NCI-H146 treated with DMSO at 0.1 percent for 48 hours (cell line): Measurements from ENCODE around the gene YIPF6.
"Not testable (repeated sequence)": the region's sequence is repeated elsewhere in the genome, so short reads cannot be mapped to it uniquely, and the experiment has no call there.

Source experiments
- DNase-seq: peaks from one replicate; lab custom pipeline; 2025; ENCODE audit not compliant: unreplicated experiment; lab: John Stamatoyannopoulos, UW

YIPF6 gene

GRCh38 chrX:68503836-68504636 lies 5.2 kb downstream of the YIPF6 start:
- no peak for DNase-seq

GRCh38 chrX:68506649-68507048 lies 7.8 kb downstream of the YIPF6 start:
- no peak for DNase-seq

- DNase-seq = no peak
Observed at GRCh38 chrX:68508799-68509198, 9.9 kb downstream of the YIPF6 start.

DNA sequence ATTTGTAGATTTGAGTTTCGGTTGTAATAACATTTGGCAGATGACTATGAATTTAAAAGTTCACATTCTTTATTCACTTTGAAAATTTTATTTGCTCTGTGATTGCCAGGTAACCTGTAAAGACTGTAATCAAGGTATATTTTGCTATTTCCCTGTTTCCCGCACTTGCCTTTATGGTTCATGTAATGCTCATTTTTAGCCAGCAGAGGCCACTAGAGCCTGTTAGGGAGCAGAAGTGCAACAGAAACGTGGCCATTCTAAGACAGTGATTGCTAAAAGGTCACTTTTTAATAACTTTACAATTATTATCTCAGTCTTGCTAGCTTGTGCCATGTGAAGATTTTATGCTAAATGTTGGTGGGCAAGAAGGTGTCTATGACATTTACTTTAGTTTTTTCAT lies 12.4 kb downstream of the YIPF6 start:
- no peak for DNase-seq

DNA sequence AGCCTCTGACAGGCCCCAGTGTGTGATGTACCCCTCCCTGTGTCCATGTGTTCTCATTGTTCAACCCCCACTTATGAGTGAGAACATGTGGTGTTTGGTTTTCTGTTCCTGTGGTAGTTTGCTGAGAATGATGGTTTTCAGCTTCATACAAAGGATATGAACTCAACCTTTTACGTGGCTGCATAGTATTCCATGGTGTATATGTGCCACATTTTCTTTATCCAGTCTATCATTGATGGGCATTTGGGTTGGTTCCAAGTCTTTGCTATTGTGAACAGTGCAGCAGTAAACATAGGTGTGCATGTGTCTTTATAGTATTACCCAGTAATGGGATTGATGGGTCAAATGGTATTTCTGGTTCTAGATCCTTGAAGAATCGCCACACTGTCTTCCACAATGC lies 25.8 kb downstream of the YIPF6 start:
- not testable (repeated sequence) for DNase-seq

GRCh38 chrX:68532831-68533533 lies 34.1 kb downstream of the YIPF6 start:
- DNase-seq = no peak

DNA sequence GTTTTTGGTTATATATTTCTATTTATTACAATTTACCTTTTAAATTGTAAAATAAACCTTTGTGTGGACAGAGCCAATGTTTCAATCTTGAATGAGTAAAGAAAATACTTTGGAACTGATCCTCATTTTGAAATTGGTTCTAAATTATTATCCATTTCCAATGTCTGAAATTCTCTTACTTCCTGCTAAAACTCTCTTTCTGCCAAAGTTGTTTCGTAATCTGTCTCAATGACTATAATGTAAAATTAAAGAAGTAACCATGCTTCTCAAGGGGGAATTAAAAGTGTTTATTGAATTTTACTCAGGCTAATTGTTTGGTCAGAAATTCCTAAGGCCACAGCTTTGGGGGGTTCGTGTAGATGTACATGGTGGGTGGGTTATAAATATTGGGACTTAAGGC lies 34.8 kb downstream of the YIPF6 start:
- no peak for DNase-seq

GRCh38 chrX:68534691-68535090 lies 35.8 kb downstream of the YIPF6 start:
- DNase-seq = no peak

DNA sequence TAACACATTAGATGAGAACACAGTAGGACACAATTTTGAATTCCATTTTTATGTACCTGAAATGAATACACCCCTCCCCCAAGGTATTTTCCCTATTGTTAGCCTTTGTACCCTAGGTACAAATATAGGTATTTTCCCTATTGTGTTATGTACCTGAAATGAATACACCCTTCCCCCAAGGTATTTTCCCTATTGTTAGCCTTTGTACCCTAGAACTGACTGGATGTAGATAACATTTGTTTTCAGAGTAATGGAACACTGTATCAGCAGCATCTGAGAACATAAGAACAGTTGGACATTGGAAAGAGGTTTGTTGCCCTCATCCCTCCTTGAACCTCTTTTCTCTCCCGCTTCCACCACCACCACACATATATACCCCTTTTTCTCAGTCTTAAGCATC lies 37.6 kb downstream of the YIPF6 start:
- no peak for DNase-seq

DNA sequence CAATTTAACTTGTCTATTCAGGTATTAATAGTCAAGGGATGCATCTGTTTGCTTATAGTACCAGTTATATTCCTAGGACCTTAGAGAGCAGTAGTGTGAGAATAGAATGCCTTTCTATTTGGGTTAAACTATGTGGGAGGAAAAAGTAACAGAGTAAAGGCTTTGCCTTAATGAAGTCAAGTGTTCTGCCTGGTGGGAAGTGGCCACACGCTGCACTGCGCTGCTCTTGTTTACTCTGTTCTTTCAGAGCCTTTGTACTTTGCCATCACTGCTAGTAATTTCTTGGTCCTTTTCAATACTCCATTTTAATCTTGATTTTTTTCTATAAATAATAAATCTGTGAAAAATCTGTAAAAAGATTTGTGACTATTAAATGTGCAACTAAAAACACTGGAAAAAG lies 38.0 kb downstream of the YIPF6 start:
- no peak for DNase-seq

DNA sequence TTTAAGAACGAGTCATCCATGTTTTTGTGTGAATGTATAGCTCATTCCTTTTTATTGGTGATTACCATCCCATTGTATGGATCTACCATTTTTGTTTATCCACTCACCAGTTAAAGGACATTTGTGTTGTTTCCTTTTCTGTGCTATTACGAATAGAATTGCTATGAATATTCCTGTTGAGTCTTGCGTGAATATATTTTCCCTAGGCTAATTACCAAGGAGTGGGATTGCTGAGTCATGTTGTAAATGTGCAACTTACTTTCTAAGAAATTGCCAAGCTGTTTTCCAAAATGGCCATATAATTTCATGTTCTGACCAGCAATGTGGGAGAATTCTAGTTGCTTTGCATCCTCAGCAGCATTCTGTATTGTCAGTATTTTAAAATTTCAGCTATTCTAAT lies 51.3 kb downstream of the YIPF6 start:
- no peak for DNase-seq

GRCh38 chrX:68556036-68556435 lies 57.2 kb downstream of the YIPF6 start:
- no peak for DNase-seq

DNA sequence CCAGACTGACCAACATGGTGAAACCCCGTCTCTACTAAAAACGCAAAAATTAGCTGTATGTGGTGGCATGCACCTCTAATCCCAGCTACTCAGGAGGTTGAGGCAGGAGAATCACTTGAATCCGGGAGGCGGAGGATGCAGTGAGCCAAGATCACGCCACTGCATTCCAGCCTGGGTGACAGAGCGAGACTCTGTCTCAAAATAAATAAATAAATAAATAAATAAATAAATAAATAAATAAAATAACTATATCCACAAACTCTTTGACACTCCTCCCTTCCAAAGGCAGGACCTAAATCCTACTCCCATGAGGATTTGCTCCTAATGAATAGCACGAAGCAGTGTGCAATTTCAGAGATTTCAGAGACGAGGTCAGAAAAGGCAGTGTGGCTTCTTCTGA lies 58.3 kb downstream of the YIPF6 start:
- not testable (repeated sequence) for DNase-seq

GRCh38 chrX:68559905-68560304 lies 61.1 kb downstream of the YIPF6 start:
- DNase-seq = not testable (repeated sequence)

DNA sequence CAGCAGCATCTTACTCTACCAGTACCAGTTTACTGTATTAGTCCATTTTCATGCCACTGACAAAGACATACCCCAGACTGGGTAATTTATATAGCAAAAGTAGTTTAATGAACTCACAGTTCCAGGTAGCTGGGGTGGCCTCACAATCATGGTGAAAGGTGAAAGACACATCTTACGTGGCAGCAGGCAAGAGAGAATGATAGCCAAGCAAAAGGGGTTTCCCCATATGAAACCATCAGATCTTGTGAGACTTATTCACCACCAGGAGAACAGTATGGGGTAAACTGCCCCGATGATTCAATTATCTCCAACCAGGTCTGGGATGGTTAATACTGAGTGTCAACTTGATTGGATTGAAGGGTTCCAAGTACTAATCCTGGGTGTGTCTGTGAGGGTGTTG lies 69.3 kb downstream of the YIPF6 start:
- DNase-seq = no peak

- DNase-seq = no peak
Observed at GRCh38 chrX:68570598-68570997, 71.7 kb downstream of the YIPF6 start.

- DNase-seq = no peak
Observed at GRCh38 chrX:68571292-68571609, 72.4 kb downstream of the YIPF6 start.

DNA sequence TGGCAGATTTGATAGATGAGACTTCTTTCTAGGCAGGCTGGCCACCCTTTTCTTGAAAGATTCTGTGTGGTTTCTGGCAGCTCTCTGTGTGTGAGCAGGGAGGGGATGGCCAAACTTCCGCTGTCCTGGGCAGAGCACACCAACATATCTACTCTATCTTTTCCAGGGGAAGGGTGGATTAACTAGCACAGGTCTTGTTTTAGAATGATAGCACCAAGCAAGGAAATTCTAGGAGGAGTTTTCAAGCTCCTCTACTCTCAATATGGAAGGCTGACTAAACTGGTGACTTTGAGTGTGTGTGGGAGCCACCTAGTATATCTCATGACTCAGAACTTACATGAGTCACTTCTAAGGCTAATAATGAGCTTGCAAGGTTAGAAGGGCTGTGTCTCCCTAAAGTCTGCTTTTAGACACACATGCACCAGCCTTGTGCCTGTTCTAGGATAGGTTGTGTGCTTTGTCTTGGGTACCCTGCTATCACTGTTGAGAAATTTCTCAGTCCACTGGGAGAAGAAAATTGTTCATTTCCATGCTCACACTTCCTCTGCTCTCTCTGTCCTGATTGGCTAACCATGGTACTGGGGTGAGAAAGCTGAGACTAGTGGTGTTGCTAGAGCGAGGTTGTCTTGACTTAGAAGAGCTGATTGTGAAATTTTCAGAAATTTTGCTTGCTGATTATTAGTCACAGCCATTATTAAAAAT lies 72.9 kb downstream of the YIPF6 start:
- no peak for DNase-seq

- no peak for DNase-seq
Observed at GRCh38 chrX:68574240-68574639, 75.4 kb downstream of the YIPF6 start.

GRCh38 chrX:68579810-68580209 lies 81.0 kb downstream of the YIPF6 start:
- no peak for DNase-seq

GRCh38 chrX:68584221-68584620 lies 85.4 kb downstream of the YIPF6 start:
- no peak for DNase-seq
